Endothelial cell of umbilical vein (primary cell): ENCODE measurements around the gene TSHZ3. TPM values are rescaled to one million over a fixed set of nuclear protein-coding genes. Genes with fewer than 3 reads are reported as not detected.

Experiments used
- BruUV-seq: library from RNA; stranded (reverse); fragments of 400-500 nt; replicated peaks from 2 replicates; lab custom pipeline; 2021; lab: Mats Ljungman, UMichigan
- CTCF ChIA-PET: fragments of 300-600, 350-600 bp; sonication (Branson Sonifier 250); formaldehyde crosslinking; loops from one replicate; lab custom pipeline; 2021; ENCODE audit warnings: antibody characterized with exemption, inconsistent platforms; lab: Charles Lee
- POLR2A ChIA-PET: fragments of 300-600, 350-600 bp; sonication (Branson Sonifier 250); formaldehyde crosslinking; loops from one replicate; lab custom pipeline; 2021; ENCODE audit warnings: antibody characterized with exemption, inconsistent platforms; lab: Charles Lee
- DNase-seq: peaks from one replicate; pipeline ENCODE4 v3.0.0-alpha.2; 2011; ENCODE audit warnings: low read depth, low spot score
- FAIRE-seq: peaks from 2 replicates; lab custom pipeline; 2011; peaks lifted over from hg19 to GRCh38; lab: Jason Lieb, UNC
- H2AFZ ChIP-seq: 2 replicates; pipeline ENCODE4 v1.6.0; 2012; ENCODE audit warnings: low read depth, low read length, control low read depth, inconsistent platforms
- H3K27ac ChIP-seq: 2 replicates; pipeline ENCODE4 v1.5.1; 2011; ENCODE audit warnings: low read depth, mild to moderate bottlenecking, control low read depth, low read length, moderate library complexity; ENCODE audit not compliant: insufficient read depth
- H3K27me3 ChIP-seq, 2 experiments: 2 replicates each; pipeline versions ENCODE4 v1.6.0 to v1.6.1; 2011; ENCODE audit warnings: low read length in 2 of 2, mixed read lengths in 1 of 2; ENCODE audit not compliant: control insufficient read depth in 2 of 2, insufficient read depth in 2 of 2
- H3K36me3 ChIP-seq, 2 experiments: 2 replicates in 1 of 2; 3 replicates in 1 of 2; pipeline ENCODE4 v1.5.1; 2011; ENCODE audit warnings: low read length in 2 of 2, mild to moderate bottlenecking in 1 of 2, moderate library complexity in 1 of 2; ENCODE audit not compliant: control insufficient read depth in 2 of 2, insufficient read depth in 2 of 2; ENCODE audit errors: extremely low read depth in 1 of 2
- H3K4me1 ChIP-seq: 3 replicates; pipeline ENCODE4 v1.5.1; 2011; ENCODE audit warnings: mild to moderate bottlenecking, low read length; ENCODE audit not compliant: control insufficient read depth, insufficient read depth; ENCODE audit errors: extremely low read depth
- H3K4me2 ChIP-seq: 2 replicates; pipeline ENCODE4 v1.6.1; 2011; ENCODE audit warnings: low read length, control low read depth, mixed read lengths; ENCODE audit not compliant: insufficient read depth
- H3K4me3 ChIP-seq, 3 experiments: fragments of 200-600 bp in 1 of 3; sonication (generic), shearing (Covaris generic) in 1 of 3; replicated peaks in 1 of 3; 2 replicates each; pipeline ENCODE4 v1.5.1; 2011 to 2016; ENCODE audit warnings: control low read depth in 3 of 3, low read length in 3 of 3, mild to moderate bottlenecking in 2 of 3, inconsistent platforms in 1 of 3, low read depth in 1 of 3, moderate library complexity in 1 of 3; ENCODE audit not compliant: insufficient read depth in 1 of 3
- H3K79me2 ChIP-seq: 2 replicates; pipeline ENCODE4 v1.6.0; 2012; ENCODE audit warnings: low read length, inconsistent platforms; ENCODE audit not compliant: control insufficient read depth, insufficient read depth
- H3K9ac ChIP-seq: replicated peaks from 2 replicates; pipeline ENCODE3; 2011; ENCODE audit warnings: low read length, control low read depth; ENCODE audit not compliant: insufficient read depth; ENCODE audit errors: extremely low read depth
- H3K9me1 ChIP-seq: replicated peaks from 3 replicates; pipeline ENCODE4 v1.6.0; 2011; ENCODE audit warnings: mild to moderate bottlenecking, low read length; ENCODE audit not compliant: control insufficient read depth, insufficient read depth; ENCODE audit errors: extremely low read depth
- H3K9me3 ChIP-seq: replicated peaks from 2 replicates; pipeline ENCODE4 v1.5.1; 2012; ENCODE audit warnings: low read length, inconsistent platforms; ENCODE audit not compliant: control insufficient read depth, insufficient read depth
- H4K20me1 ChIP-seq: replicated peaks from 2 replicates; pipeline ENCODE3; 2011; ENCODE audit warnings: mild to moderate bottlenecking, low read length; ENCODE audit not compliant: control insufficient read depth, insufficient read depth; ENCODE audit errors: extremely low read depth
- EZH2 ChIP-seq: IDR thresholded peaks from 2 replicates; pipeline ENCODE4 v1.6.1; 2012; ENCODE audit warnings: borderline replicate concordance, low read depth, mild to moderate bottlenecking, moderate library complexity, low read length, inconsistent platforms; ENCODE audit not compliant: severe bottlenecking
- FOS ChIP-seq: IDR thresholded peaks from 2 replicates; pipeline ENCODE4 v1.6.1; 2011; ENCODE audit warnings: mild to moderate bottlenecking, low read length, moderate library complexity, borderline replicate concordance; ENCODE audit not compliant: insufficient read depth
- GATA2 ChIP-seq: IDR thresholded peaks from 2 replicates; pipeline ENCODE4 v1.7.0; 2011; ENCODE audit warnings: low read depth, mild to moderate bottlenecking, moderate library complexity, mixed read lengths, low read length; ENCODE audit not compliant: insufficient read length, insufficient read depth
- JUN ChIP-seq: IDR thresholded peaks from 2 replicates; pipeline ENCODE4 v1.6.1; 2011; ENCODE audit warnings: borderline replicate concordance, low read depth; ENCODE audit not compliant: insufficient read length, insufficient read depth
- MYC ChIP-seq: IDR thresholded peaks from one replicate; pipeline ENCODE4 v1.6.1; 2011; ENCODE audit warnings: mild to moderate bottlenecking, low read depth, low read length
- POLR2A ChIP-seq: IDR thresholded peaks from 2 replicates; pipeline ENCODE4 v1.6.1; 2012; ENCODE audit warnings: low read depth, mild to moderate bottlenecking, control low read depth, low read length
- POLR2AphosphoS5 ChIP-seq: IDR thresholded peaks from 2 replicates; pipeline ENCODE4 v1.6.1; 2012; ENCODE audit warnings: low read depth, mild to moderate bottlenecking, control low read depth, low read length, moderate library complexity; ENCODE audit not compliant: insufficient read depth
- dilution Hi-C: fragments of 300-500 bp; cut with MboI; formaldehyde crosslinking; loops from one replicate; pipeline ENCODE4 v1.15.0; 2019; ENCODE audit warnings: low sequenced_read_pairs; ENCODE audit not compliant: extremely low pct_ligation_motif_present
- intact Hi-C: fragments of 100-400 bp; cut with micrococcal nuclease; formaldehyde crosslinking; loops from one replicate; pipeline ENCODE4 v1.10.0; 2022
- polyA plus RNA-seq, 4 experiments: library from polyadenylated mRNA; depleted of rRNA in 3 of 4; stranded (reverse) in 3 of 4; unstranded in 1 of 4; fragments of >200 nt; gene quantifications; 2 replicates each; pipeline versions ENCODE4 v1.2.1 to v1.2.3, GENCODE V29; 2011 to 2012; ENCODE audit warnings: missing spikeins in 1 of 4
- total RNA-seq: library from RNA; stranded (reverse); gene quantifications from 2 replicates; pipeline ENCODE4 v1.2.3, GENCODE V29; 2021
- TF ChIP-seq, protein P1 (sequence below), 2 donors: IDR thresholded peaks; 1 replicate in 1 of 2; 2 replicates in 1 of 2; pipeline ENCODE4 v1.5.1; 2011; ENCODE audit warnings: low read length in 2 of 2, mild to moderate bottlenecking in 2 of 2, moderate library complexity in 2 of 2, control low read depth in 1 of 2, inconsistent platforms in 1 of 2, low read depth in 1 of 2; ENCODE audit not compliant: insufficient read depth in 1 of 2; ENCODE audit errors: extremely low read depth in 1 of 2
- TF ChIP-seq, protein P2 (sequence below): IDR thresholded peaks from 2 replicates; pipeline ENCODE4 v1.6.1; 2011; ENCODE audit not compliant: insufficient read depth, insufficient read length

Gene TSHZ3
- total and polyA plus RNA-seq, 2 donors (not counting 3 experiments of a cell fraction or from before 2014, with no cell fraction given), result 1.2 to 6.2 TPM

DNA sequence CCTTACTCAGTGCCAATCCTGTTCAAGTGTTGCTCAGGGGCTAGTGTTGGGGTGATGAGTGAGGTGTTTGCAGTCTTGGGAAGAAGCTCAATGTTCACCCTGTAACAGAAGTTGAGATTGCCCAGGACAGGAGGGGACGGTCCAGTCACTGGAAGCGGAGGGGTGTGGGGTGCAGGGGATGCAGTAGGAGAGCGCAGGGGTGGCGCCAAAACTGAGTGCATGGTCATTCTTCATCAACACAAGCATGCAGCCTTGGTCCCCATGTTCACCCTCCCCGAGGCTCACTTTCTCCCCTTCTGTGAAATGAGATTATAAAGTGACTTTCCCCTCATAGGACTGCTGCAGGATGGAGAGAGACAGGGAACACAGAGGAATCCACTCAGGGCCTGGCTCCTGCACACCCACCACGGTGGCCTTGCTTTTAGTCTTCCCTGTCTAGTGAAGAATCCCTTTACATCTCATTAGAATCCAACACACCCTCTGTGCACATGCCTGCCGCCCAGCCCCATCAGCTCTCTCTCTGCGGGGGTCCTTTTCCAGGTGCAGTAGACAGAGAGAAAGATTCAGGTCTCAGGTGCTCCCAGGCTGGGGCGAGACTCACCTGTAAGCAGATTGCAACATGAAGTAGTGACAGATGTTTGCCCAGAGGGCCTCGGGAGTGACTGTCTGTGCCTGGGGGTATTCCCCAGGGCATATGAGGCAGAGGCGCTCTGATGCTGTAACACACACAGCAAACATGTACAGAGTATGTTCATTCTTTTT lies 93.2 kb downstream of the TSHZ3 start:
- no peak overlapping the region for H3K9ac ChIP-seq
- no peaks in the 10 kb centered on the region for H3K79me2 ChIP-seq
- H3K9me3 ChIP-seq, result no peaks in the 10 kb centered on the region
- no peaks in the 10 kb centered on the region for H3K9me1 ChIP-seq
- no peak overlapping the region for H3K27ac ChIP-seq
- H2AFZ ChIP-seq, result no peak overlapping the region
- H3K4me2 ChIP-seq, result no peak overlapping the region
- no peaks in the 10 kb centered on the region for H3K27me3 ChIP-seq
- FAIRE-seq, result no peak
- intact Hi-C loops (no loop called here), dilution Hi-C loops (no loop called here)
- ChIA-PET CTCF (no interaction called here), POLR2A (no interaction called here)
- no peaks in the 10 kb centered on the region for H3K36me3 ChIP-seq
- DNase-seq, result no peak
- no peak for TF ChIP-seq POLR2A
- no peak for TF ChIP-seq JUN
- no peak for TF ChIP-seq FOS
- no peak for TF ChIP-seq POLR2AphosphoS5
- no peak for TF ChIP-seq GATA2
- no peaks in the 10 kb centered on the region for H3K4me1 ChIP-seq
- BruUV-seq, result no TSS peak
- H4K20me1 ChIP-seq, result no peaks in the 10 kb centered on the region
- H3K4me3 ChIP-seq, result no peak overlapping the region

DNA sequence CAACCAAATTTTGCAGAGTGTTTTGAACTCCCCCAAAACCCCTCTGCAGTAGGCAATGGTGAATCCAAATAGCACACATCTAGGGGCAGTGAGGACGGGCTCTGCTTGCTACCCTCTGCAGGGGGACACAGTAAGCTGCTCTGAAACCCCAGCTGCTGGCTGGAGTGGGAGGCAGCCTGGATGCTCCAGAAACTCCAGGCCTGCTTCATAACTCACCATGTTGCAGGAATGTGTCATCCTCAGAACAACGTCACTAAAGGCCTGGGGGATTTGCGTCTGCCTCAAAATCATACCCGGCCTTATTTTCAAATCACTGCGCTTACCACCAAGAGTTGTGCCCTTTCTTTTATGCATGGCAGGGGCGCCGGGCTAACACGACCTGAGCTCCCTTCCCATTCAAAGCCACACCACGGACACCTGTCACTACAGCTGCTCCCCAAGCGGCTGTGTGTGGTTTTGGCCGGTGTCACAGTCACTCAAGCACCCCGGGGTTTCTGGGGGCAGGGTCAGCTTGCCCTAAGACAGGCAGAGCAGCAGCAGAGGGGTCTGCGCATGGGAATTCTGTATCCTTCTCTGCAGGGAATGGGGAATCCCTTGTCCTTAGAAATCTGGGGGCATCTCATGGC lies 93.9 kb downstream of the TSHZ3 start:
- no peaks in the 10 kb centered on the region for H3K9me3 ChIP-seq
- no peak overlapping the region for H3K4me3 ChIP-seq
- H2AFZ ChIP-seq, result no peak overlapping the region
- FAIRE-seq (no peak), DNase-seq (no peak)
- intact Hi-C loops, result no loop called here
- H3K4me2 ChIP-seq, result no peak overlapping the region
- no peaks in the 10 kb centered on the region for H3K9me1 ChIP-seq
- ChIA-PET CTCF (no interaction called here), POLR2A (no interaction called here)
- H3K9ac ChIP-seq, result no peak overlapping the region
- BruUV-seq, result no TSS peak
- no peaks in the 10 kb centered on the region for H3K36me3 ChIP-seq
- no peaks in the 10 kb centered on the region for H3K27me3 ChIP-seq
- no peaks in the 10 kb centered on the region for H3K79me2 ChIP-seq
- no peak overlapping the region for H3K27ac ChIP-seq
- H4K20me1 ChIP-seq, result no peaks in the 10 kb centered on the region
- H3K4me1 ChIP-seq, result no peaks in the 10 kb centered on the region
- dilution Hi-C loops, result no loop called here
- TF ChIP-seq EZH2 (no peak), POLR2A (no peak), JUN (no peak), FOS (no peak), POLR2AphosphoS5 (no peak), GATA2 (no peak), MYC (no peak)
- TF ChIP-seq, protein P1, sequence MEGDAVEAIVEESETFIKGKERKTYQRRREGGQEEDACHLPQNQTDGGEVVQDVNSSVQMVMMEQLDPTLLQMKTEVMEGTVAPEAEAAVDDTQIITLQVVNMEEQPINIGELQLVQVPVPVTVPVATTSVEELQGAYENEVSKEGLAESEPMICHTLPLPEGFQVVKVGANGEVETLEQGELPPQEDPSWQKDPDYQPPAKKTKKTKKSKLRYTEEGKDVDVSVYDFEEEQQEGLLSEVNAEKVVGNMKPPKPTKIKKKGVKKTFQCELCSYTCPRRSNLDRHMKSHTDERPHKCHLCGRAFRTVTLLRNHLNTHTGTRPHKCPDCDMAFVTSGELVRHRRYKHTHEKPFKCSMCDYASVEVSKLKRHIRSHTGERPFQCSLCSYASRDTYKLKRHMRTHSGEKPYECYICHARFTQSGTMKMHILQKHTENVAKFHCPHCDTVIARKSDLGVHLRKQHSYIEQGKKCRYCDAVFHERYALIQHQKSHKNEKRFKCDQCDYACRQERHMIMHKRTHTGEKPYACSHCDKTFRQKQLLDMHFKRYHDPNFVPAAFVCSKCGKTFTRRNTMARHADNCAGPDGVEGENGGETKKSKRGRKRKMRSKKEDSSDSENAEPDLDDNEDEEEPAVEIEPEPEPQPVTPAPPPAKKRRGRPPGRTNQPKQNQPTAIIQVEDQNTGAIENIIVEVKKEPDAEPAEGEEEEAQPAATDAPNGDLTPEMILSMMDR (IDR thresholded peaks at IDR 0.05; ENCODE audit: extremely low read depth in 1 of 2, insufficient read depth in 1 of 2, low read depth in 1 of 2, low read length in 2 of 2), result no peak
- TF ChIP-seq, protein P2, sequence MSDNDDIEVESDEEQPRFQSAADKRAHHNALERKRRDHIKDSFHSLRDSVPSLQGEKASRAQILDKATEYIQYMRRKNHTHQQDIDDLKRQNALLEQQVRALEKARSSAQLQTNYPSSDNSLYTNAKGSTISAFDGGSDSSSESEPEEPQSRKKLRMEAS, result no peak
